ENCODE measurements around the gene PKHD1. TPM values are rescaled to one million over a fixed set of nuclear protein-coding genes. Genes with fewer than 3 reads are reported as not detected.

PKHD1 gene
- total RNA-seq, 1 donor from 2014 or later: not detected

GRCh38 chr6:51711876-51712275 is 375.5 kb downstream of the PKHD1 start:
- intact Hi-C loops (cut with micrococcal nuclease): no loop called here

- intact Hi-C loops (cut with micrococcal nuclease): no loop called here
Measured at GRCh38 chr6:51706086-51706485, 381.3 kb downstream of the PKHD1 start.

GRCh38 chr6:51704932-51705540 is 382.4 kb downstream of the PKHD1 start:
- intact Hi-C loops (cut with micrococcal nuclease): no loop called here

- intact Hi-C loops (cut with micrococcal nuclease): no loop called here
Measured at GRCh38 chr6:51702851-51703250, 384.6 kb downstream of the PKHD1 start.

- intact Hi-C loops (cut with micrococcal nuclease): no loop called here
Measured at GRCh38 chr6:51684603-51685002, 402.8 kb downstream of the PKHD1 start.

GRCh38 chr6:51684038-51684437 is 403.4 kb downstream of the PKHD1 start:
- intact Hi-C loops (cut with micrococcal nuclease): no loop called here

GRCh38 chr6:51678905-51679620 is 408.4 kb downstream of the PKHD1 start:
- intact Hi-C loops (cut with micrococcal nuclease): no loop called here

GRCh38 chr6:51678274-51678673 is 409.1 kb downstream of the PKHD1 start:
- intact Hi-C loops (cut with micrococcal nuclease): no loop called here

- intact Hi-C loops (cut with micrococcal nuclease): no loop called here
Measured at GRCh38 chr6:51675922-51676275, 411.5 kb downstream of the PKHD1 start.

GRCh38 chr6:51675020-51675921 is 412.1 kb downstream of the PKHD1 start:
- intact Hi-C loops (cut with micrococcal nuclease): no loop called here

- intact Hi-C loops (cut with micrococcal nuclease): no loop called here
Measured at GRCh38 chr6:51663525-51663924, 423.9 kb downstream of the PKHD1 start.

GRCh38 chr6:51660767-51661166 is 426.6 kb downstream of the PKHD1 start:
- intact Hi-C loops (cut with micrococcal nuclease): no loop called here

GRCh38 chr6:51657491-51657890 is 429.9 kb downstream of the PKHD1 start:
- intact Hi-C loops (cut with micrococcal nuclease): no loop called here

- intact Hi-C loops (cut with micrococcal nuclease): no loop called here
Measured at GRCh38 chr6:51655517-51655916, 431.9 kb downstream of the PKHD1 start.

GRCh38 chr6:51654647-51655046 is 432.8 kb downstream of the PKHD1 start:
- intact Hi-C loops (cut with micrococcal nuclease): no loop called here

GRCh38 chr6:51651132-51651817 is 436.1 kb downstream of the PKHD1 start:
- intact Hi-C loops (cut with micrococcal nuclease): no loop called here

GRCh38 chr6:51648774-51649173 is 438.6 kb downstream of the PKHD1 start:
- intact Hi-C loops (cut with micrococcal nuclease): no loop called here

- intact Hi-C loops (cut with micrococcal nuclease): no loop called here
Measured at GRCh38 chr6:51648236-51648635, 439.2 kb downstream of the PKHD1 start.

- intact Hi-C loops (cut with micrococcal nuclease): no loop called here
Measured at GRCh38 chr6:51644426-51644825, 443.0 kb downstream of the PKHD1 start.

- intact Hi-C loops (cut with micrococcal nuclease): no loop called here
Measured at GRCh38 chr6:51640021-51640420, 447.4 kb downstream of the PKHD1 start.

GRCh38 chr6:51633424-51633823 is 454.0 kb downstream of the PKHD1 start:
- intact Hi-C loops (cut with micrococcal nuclease): no loop called here

GRCh38 chr6:51630011-51630410 is 457.4 kb downstream of the PKHD1 start:
- intact Hi-C loops (cut with micrococcal nuclease): no loop called here
